H9 (cell line): ENCODE measurements around the gene GPR12. TPM values are rescaled to one million over a fixed set of nuclear protein-coding genes. Genes with fewer than 3 reads are reported as not detected.

Experiments used
- DNase-seq: peaks from one replicate; pipeline ENCODE4 v3.0.0-alpha.2; 2017
- H2AFZ ChIP-seq: one replicate; pipeline ENCODE4 v1.6.1; 2013; ENCODE audit warnings: mild to moderate bottlenecking, low read length, control low read depth, moderate library complexity
- H2AK5ac ChIP-seq: 2 replicates; pipeline ENCODE4 v1.6.1; 2013; ENCODE audit warnings: low read length, control low read depth, mixed read lengths; ENCODE audit not compliant: insufficient read length
- H2BK120ac ChIP-seq: one replicate; pipeline ENCODE4 v1.6.1; 2013; ENCODE audit warnings: low read depth, mild to moderate bottlenecking, low read length, control low read depth, inconsistent platforms; ENCODE audit not compliant: poor library complexity, severe bottlenecking
- H2BK12ac ChIP-seq: 2 replicates; pipeline ENCODE4 v1.6.1; 2013; ENCODE audit warnings: low read length, control low read depth, mixed read lengths, low read depth; ENCODE audit not compliant: insufficient read length
- H2BK15ac ChIP-seq: 2 replicates; pipeline ENCODE4 v1.6.1; 2013; ENCODE audit warnings: low read depth, low read length, control low read depth
- H2BK20ac ChIP-seq: one replicate; pipeline ENCODE4 v1.6.1; 2013; ENCODE audit warnings: low read depth, mild to moderate bottlenecking, low read length, control low read depth, inconsistent platforms; ENCODE audit not compliant: poor library complexity, severe bottlenecking
- H2BK5ac ChIP-seq: 2 replicates; pipeline ENCODE4 v1.6.1; 2013; ENCODE audit warnings: low read length, control low read depth, mixed read lengths; ENCODE audit not compliant: insufficient read length
- H3K14ac ChIP-seq: 2 replicates; pipeline ENCODE4 v1.6.1; 2013; ENCODE audit warnings: low read length, control low read depth; ENCODE audit not compliant: insufficient read depth
- H3K18ac ChIP-seq: 2 replicates; pipeline ENCODE4 v1.6.1; 2013; ENCODE audit warnings: low read depth, mild to moderate bottlenecking, mixed read lengths, low read length, control low read depth; ENCODE audit not compliant: insufficient read length
- H3K23ac ChIP-seq: 2 replicates; pipeline ENCODE4 v1.6.1; 2013; ENCODE audit warnings: low read length, control low read depth, mixed read lengths, low read depth; ENCODE audit not compliant: insufficient read length
- H3K23me2 ChIP-seq: 2 replicates; pipeline ENCODE4 v1.6.1; 2013; ENCODE audit warnings: low read depth, mild to moderate bottlenecking, mixed read lengths, low read length, control low read depth; ENCODE audit not compliant: insufficient read length, poor library complexity, severe bottlenecking
- H3K27ac ChIP-seq: 2 replicates; pipeline ENCODE4 v1.5.1; 2013; ENCODE audit warnings: low read length, control low read depth, mixed read lengths, low read depth; ENCODE audit not compliant: insufficient read length
- H3K27me3 ChIP-seq: 2 replicates; pipeline ENCODE4 v1.6.1; 2013; ENCODE audit warnings: low read length, control low read depth, inconsistent platforms; ENCODE audit not compliant: insufficient read depth
- H3K4ac ChIP-seq: 2 replicates; pipeline ENCODE4 v1.6.1; 2013; ENCODE audit warnings: low read depth, mild to moderate bottlenecking, control low read depth, inconsistent platforms, low read length, moderate library complexity
- H3K4me1 ChIP-seq: 2 replicates; pipeline ENCODE4 v1.6.1; 2013; ENCODE audit warnings: low read length, control low read depth, inconsistent platforms; ENCODE audit not compliant: insufficient read depth
- H3K4me2 ChIP-seq: 2 replicates; pipeline ENCODE4 v1.6.1; 2013; ENCODE audit warnings: low read length, control low read depth, mixed read lengths; ENCODE audit not compliant: insufficient read length, insufficient read depth
- H3K56ac ChIP-seq: 2 replicates; pipeline ENCODE4 v1.6.1; 2013; ENCODE audit warnings: low read depth, mild to moderate bottlenecking, mixed read lengths, low read length, control low read depth; ENCODE audit not compliant: insufficient read length
- H3K79me1 ChIP-seq: 2 replicates; pipeline ENCODE4 v1.6.1; 2013; ENCODE audit warnings: low read depth, mild to moderate bottlenecking, moderate library complexity, low read length, control low read depth, inconsistent platforms; ENCODE audit not compliant: insufficient read depth, poor library complexity, severe bottlenecking
- H3K79me2 ChIP-seq: 2 replicates; pipeline ENCODE4 v1.6.1; 2013; ENCODE audit warnings: low read length, control low read depth, inconsistent platforms; ENCODE audit not compliant: insufficient read depth
- H3K9ac ChIP-seq: 2 replicates; pipeline ENCODE4 v1.6.1; 2013; ENCODE audit warnings: low read length, control low read depth, mixed read lengths; ENCODE audit not compliant: insufficient read length; ENCODE audit errors: extremely low read depth
- H3K9me3 ChIP-seq: one replicate; pipeline ENCODE4 v1.6.1; 2013; ENCODE audit warnings: low read depth, low read length, inconsistent platforms; ENCODE audit not compliant: control insufficient read depth
- H3T11ph ChIP-seq: one replicate; pipeline ENCODE4 v1.6.1; 2013; ENCODE audit warnings: mild to moderate bottlenecking, low read length, control low read depth, inconsistent platforms
- H4K20me1 ChIP-seq: one replicate; pipeline ENCODE4 v1.6.1; 2013; ENCODE audit not compliant: control insufficient read depth, insufficient read length, insufficient read depth
- H4K5ac ChIP-seq: 2 replicates; pipeline ENCODE4 v1.6.1; 2013; ENCODE audit warnings: low read depth, mild to moderate bottlenecking, mixed read lengths, low read length, control low read depth; ENCODE audit not compliant: insufficient read length
- H4K8ac ChIP-seq: replicated peaks from 2 replicates; pipeline ENCODE4 v1.6.1; 2013; ENCODE audit warnings: low read length, control low read depth, mixed read lengths, low read depth; ENCODE audit not compliant: insufficient read length
- H4K91ac ChIP-seq: 2 replicates; pipeline ENCODE4 v1.6.1; 2013; ENCODE audit warnings: low read depth, mild to moderate bottlenecking, moderate library complexity, mixed read lengths, low read length, control low read depth; ENCODE audit not compliant: insufficient read length
- H3K27ac Mint-ChIP-seq, 3 experiments: 2 replicates in 2 of 3; 3 replicates in 1 of 3; pipeline ENCODE4 v1.8.0; 2020 to 2021; ENCODE audit warnings: mixed read lengths in 3 of 3, mild to moderate bottlenecking in 1 of 3, moderate library complexity in 1 of 3
- H3K27me3 Mint-ChIP-seq: 2 replicates; pipeline ENCODE4 v1.8.0; 2021; ENCODE audit warnings: low read depth, mild to moderate bottlenecking, moderate library complexity, mixed read lengths
- H3K36me3 Mint-ChIP-seq, 3 experiments: 2 replicates in 2 of 3; 3 replicates in 1 of 3; pipeline ENCODE4 v1.8.0; 2020 to 2021; ENCODE audit warnings: low read depth in 3 of 3, mixed read lengths in 3 of 3; ENCODE audit not compliant: insufficient read depth in 1 of 3
- H3K4me1 Mint-ChIP-seq, 2 experiments: 2 replicates each; pipeline ENCODE4 v1.8.0; 2020; ENCODE audit warnings: mixed read lengths in 2 of 2
- H3K4me3 Mint-ChIP-seq, 2 experiments: 2 replicates in 1 of 2; 3 replicates in 1 of 2; pipeline ENCODE4 v1.8.0; 2020 to 2021; ENCODE audit warnings: mild to moderate bottlenecking in 2 of 2, mixed read lengths in 2 of 2, moderate library complexity in 1 of 2
- H3K9me3 Mint-ChIP-seq, 2 experiments: 2 replicates in 1 of 2; 3 replicates in 1 of 2; pipeline ENCODE4 v1.8.0; 2020; ENCODE audit warnings: mild to moderate bottlenecking in 2 of 2, mixed read lengths in 2 of 2, moderate library complexity in 1 of 2
- WGBS: extraction: QIAGEN DNeasy Blood & Tissue Kit; methylation state at CpG from one replicate; pipeline ENCODE4 v1.1.7; 2013; ENCODE audit warnings: missing lambda C conversion rate, low lambda C conversion rate, mixed read lengths; ENCODE audit not compliant: insufficient read length; ENCODE audit errors: extremely low coverage; 5-methylcytosine and 5-hydroxymethylcytosine counted together
- total RNA-seq: library from RNA; stranded (reverse); gene quantifications from 2 replicates; pipeline ENCODE4 v1.2.1, GENCODE V29; 2021
- TF ChIP-seq, protein P1 (sequence below): fragments of 200-600 bp; sonication (generic); conservative IDR thresholded peaks from 3 replicates; pipeline ENCODE4 v1.8.0; 2021; ENCODE audit warnings: antibody characterized with exemption, mild to moderate bottlenecking

The GPR12 gene
- total RNA-seq, 1 experiment from 2014 or later, result not detected

DNA sequence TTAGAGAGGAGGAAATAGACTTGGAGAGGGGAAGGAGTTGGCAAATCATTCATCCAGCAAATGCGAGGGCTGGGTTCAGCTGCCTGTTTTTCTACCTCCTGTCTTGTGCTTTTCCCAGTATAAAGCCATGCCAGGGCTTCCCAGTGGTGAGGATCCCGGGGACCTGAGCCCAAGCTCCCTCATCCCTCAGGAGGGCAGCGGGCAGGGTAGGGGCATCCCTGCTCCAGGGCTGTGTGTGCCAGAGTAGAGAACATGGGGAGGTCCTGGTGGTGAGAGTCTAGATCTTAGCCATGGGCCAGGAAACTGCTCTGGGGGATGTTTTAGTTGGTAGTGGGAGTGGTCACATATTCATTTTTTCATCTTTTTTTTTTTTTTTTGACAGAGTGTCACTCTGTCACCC lies 43.6 kb downstream of the GPR12 start:
- Histone ChIP-seq H3K27ac (no peak overlapping the region), H3K4ac (no peak overlapping the region), H3K18ac (no peak overlapping the region), H4K5ac (no peak overlapping the region), H3T11ph (no peak overlapping the region), H3K9ac (no peak overlapping the region), H2BK15ac (no peak overlapping the region), H3K79me2 (no peaks in the 10 kb centered on the region), H2BK12ac (no peak overlapping the region), H3K4me2 (no peak overlapping the region), H3K56ac (no peak overlapping the region), H4K8ac (no peak overlapping the region), H3K4me1 (no peaks in the 10 kb centered on the region), H3K14ac (no peak overlapping the region), H2AFZ (no peak overlapping the region), H3K23me2 (no peaks in the 10 kb centered on the region), H3K9me3 (no peaks in the 10 kb centered on the region), H2BK20ac (no peak overlapping the region), H2AK5ac (no peak overlapping the region), H2BK5ac (no peak overlapping the region), H4K91ac (no peak overlapping the region), H3K79me1 (no peaks in the 10 kb centered on the region), H3K27me3 (no peaks in the 10 kb centered on the region), H4K20me1 (peaks cover 4% of the 10 kb centered on the region), H2BK120ac (no peak overlapping the region), H3K23ac (no peak overlapping the region)
- TF ChIP-seq, protein P1, sequence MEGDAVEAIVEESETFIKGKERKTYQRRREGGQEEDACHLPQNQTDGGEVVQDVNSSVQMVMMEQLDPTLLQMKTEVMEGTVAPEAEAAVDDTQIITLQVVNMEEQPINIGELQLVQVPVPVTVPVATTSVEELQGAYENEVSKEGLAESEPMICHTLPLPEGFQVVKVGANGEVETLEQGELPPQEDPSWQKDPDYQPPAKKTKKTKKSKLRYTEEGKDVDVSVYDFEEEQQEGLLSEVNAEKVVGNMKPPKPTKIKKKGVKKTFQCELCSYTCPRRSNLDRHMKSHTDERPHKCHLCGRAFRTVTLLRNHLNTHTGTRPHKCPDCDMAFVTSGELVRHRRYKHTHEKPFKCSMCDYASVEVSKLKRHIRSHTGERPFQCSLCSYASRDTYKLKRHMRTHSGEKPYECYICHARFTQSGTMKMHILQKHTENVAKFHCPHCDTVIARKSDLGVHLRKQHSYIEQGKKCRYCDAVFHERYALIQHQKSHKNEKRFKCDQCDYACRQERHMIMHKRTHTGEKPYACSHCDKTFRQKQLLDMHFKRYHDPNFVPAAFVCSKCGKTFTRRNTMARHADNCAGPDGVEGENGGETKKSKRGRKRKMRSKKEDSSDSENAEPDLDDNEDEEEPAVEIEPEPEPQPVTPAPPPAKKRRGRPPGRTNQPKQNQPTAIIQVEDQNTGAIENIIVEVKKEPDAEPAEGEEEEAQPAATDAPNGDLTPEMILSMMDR, result no peak
- Mint-ChIP-seq H3K4me1 (peaks cover 3 to 6% of the 10 kb centered on the region in 2 experiments; a peak in 1 of 4 replicates), H3K9me3 (peaks cover 12 to 13% of the 10 kb centered on the region in 2 experiments), H3K4me3 (no peak overlapping the region), H3K36me3 (peaks cover 5 to 9% (median 5%) of the 10 kb centered on the region in 3 experiments; a peak in 6 of 7 replicates), H3K27ac (no peak overlapping the region), H3K27me3 (peaks cover 3% of the 10 kb centered on the region; the same call in 1 of the 2 replicates)
- WGBS, result no CpG with 5 or more reads among the region's 3 CpGs
- DNase-seq, result no peak
